ENCODE data around the gene SIPA1. TPM values are rescaled to one million over a fixed set of nuclear protein-coding genes. Genes with fewer than 3 reads are reported as not detected.
A peak's percentile ranks its signal among the peaks of the same experiment; 100 is the strongest.

SIPA1 gene
- total RNA-seq, 3 donors from 2014 or later: 18.2 to 27.9 (median 25.5) TPM

- intact Hi-C loops (cut with DNase I; ENCODE audit: low total_unique reads): no loop called here
- peak overlapping the region; percentile 99 to 100 for H3K27ac ChIP-seq
- H3K9me3 ChIP-seq: no peaks in the 10 kb centered on the region
- no peaks in the 10 kb centered on the region for H3K27me3 ChIP-seq
- H3K36me3 ChIP-seq: no peaks in the 10 kb centered on the region
- no peak for TF ChIP-seq CTCF (IDR thresholded peaks at IDR 0.05)
- TF ChIP-seq POLR2A (IDR thresholded peaks at IDR 0.05): no peak
- TF ChIP-seq POLR2AphosphoS5 (IDR thresholded peaks at IDR 0.05): no peak
- peak overlapping the region; percentile 90 to 97 (median 95) for H3K4me3 ChIP-seq
- DNase-seq (ENCODE audit: low spot score in 2 of 2): no peak
- peaks cover 0 to 12% of the 10 kb centered on the region in 2 donors for H3K4me1 ChIP-seq
Measured at GRCh38 chr11:65662247-65662798, 24.4 kb downstream of the SIPA1 start.

GRCh38 chr11:65662799-65663638 lies 25.1 kb downstream of the SIPA1 start, which contains the start of gene RELA:
Gene RELA, minus strand, starts transcription at chr11:65662916. Its CDS starts 84 bp downstream, at chr11:65662832.
- H3K9me3 ChIP-seq: no peaks in the 10 kb centered on the region
- peak within 1 kb of the TSS; percentile 99 to 100 for H3K27ac ChIP-seq
- DNase-seq (ENCODE audit: low spot score in 2 of 2): peak; percentile 91 to 92
- no peaks in the 10 kb centered on the region for H3K27me3 ChIP-seq
- intact Hi-C loops (cut with DNase I; ENCODE audit: low total_unique reads): no loop called here
- H3K4me3 ChIP-seq: peak within 1 kb of the TSS; percentile 90 to 97 (median 95)
- H3K4me1 ChIP-seq: peaks cover 0 to 12% of the 10 kb centered on the region in 2 donors
- TF ChIP-seq CTCF (IDR thresholded peaks at IDR 0.05) (no peak), POLR2AphosphoS5 (IDR thresholded peaks at IDR 0.05) (peak; percentile 81 to 89 (median 87)), POLR2A (IDR thresholded peaks at IDR 0.05) (peak; percentile 95)
- H3K36me3 ChIP-seq: no peaks in the 10 kb centered on the region

GRCh38 chr11:65663639-65664200 lies 25.8 kb downstream of the SIPA1 start:
- no peak for DNase-seq (ENCODE audit: low spot score in 2 of 2)
- TF ChIP-seq POLR2AphosphoS5 (IDR thresholded peaks at IDR 0.05): peak in 1 of 3 donors; percentile 58
- no peak for TF ChIP-seq POLR2A (IDR thresholded peaks at IDR 0.05)
- Histone ChIP-seq H3K4me3 (peak overlapping the region; percentile 90 to 97 (median 95)), H3K27me3 (no peaks in the 10 kb centered on the region), H3K27ac (peak overlapping the region; percentile 99 to 100), H3K4me1 (peaks cover 0 to 12% of the 10 kb centered on the region in 2 donors), H3K9me3 (no peaks in the 10 kb centered on the region), H3K36me3 (no peaks in the 10 kb centered on the region)
- intact Hi-C loops (cut with DNase I; ENCODE audit: low total_unique reads): no loop called here

GRCh38 chr11:65672180-65672860 lies 34.4 kb downstream of the SIPA1 start:
- no peaks in the 10 kb centered on the region for H3K36me3 ChIP-seq
- no peak overlapping the region for H3K27ac ChIP-seq
- intact Hi-C loops (cut with DNase I; ENCODE audit: low total_unique reads): no loop called here
- no peaks in the 10 kb centered on the region for H3K4me1 ChIP-seq
- TF ChIP-seq POLR2AphosphoS5 (IDR thresholded peaks at IDR 0.05) (no peak), POLR2A (IDR thresholded peaks at IDR 0.05) (no peak), CTCF (IDR thresholded peaks at IDR 0.05) (no peak)
- no peak for DNase-seq (ENCODE audit: low spot score in 2 of 2)
- H3K9me3 ChIP-seq: no peaks in the 10 kb centered on the region
- H3K4me3 ChIP-seq: no peak overlapping the region
- no peaks in the 10 kb centered on the region for H3K27me3 ChIP-seq

- Histone ChIP-seq H3K27ac (no peak overlapping the region), H3K4me3 (no peak overlapping the region), H3K27me3 (no peaks in the 10 kb centered on the region), H3K9me3 (no peaks in the 10 kb centered on the region), H3K4me1 (no peaks in the 10 kb centered on the region), H3K36me3 (no peaks in the 10 kb centered on the region)
- intact Hi-C loops (cut with DNase I; ENCODE audit: low total_unique reads): no loop called here
- TF ChIP-seq POLR2AphosphoS5 (IDR thresholded peaks at IDR 0.05) (no peak), POLR2A (IDR thresholded peaks at IDR 0.05) (no peak), CTCF (IDR thresholded peaks at IDR 0.05) (no peak)
- no peak for DNase-seq (ENCODE audit: low spot score in 2 of 2)
Measured at GRCh38 chr11:65672982-65673381, 35.1 kb downstream of the SIPA1 start.
